GM19467 (cell line): ENCODE data around the gene AKAIN1.

Source experiments
- ATAC-seq: cut with Tn5 transposase; IDR thresholded peaks from one replicate; pipeline ENCODE4 v1.9.1; 2021; ENCODE audit warnings: mild to moderate bottlenecking, moderate library complexity; ENCODE audit not compliant: unreplicated experiment

Gene AKAIN1

GRCh38 chr18:5197032-5197434 lies at the start of gene AKAIN1:
TSS of gene AKAIN1 (minus strand) at chr18:5197257. CDS start at chr18:5197053, 204 bp downstream.
- no peak for ATAC-seq

GRCh38 chr18:5244941-5245340 lies 47.9 kb upstream of the AKAIN1 start:
- ATAC-seq = no peak

- no peak for ATAC-seq
These were observed 42.4 kb upstream of the AKAIN1 start for GRCh38 chr18:5239447-5239846.

- ATAC-seq = peak; percentile 38
These were observed 41.4 kb upstream of the AKAIN1 start for GRCh38 chr18:5238371-5238976.

- peak; percentile 94 for ATAC-seq
These were observed 40.8 kb upstream of the AKAIN1 start for GRCh38 chr18:5237723-5238370.

- ATAC-seq = peak; percentile 28
These were observed 40.1 kb upstream of the AKAIN1 start for GRCh38 chr18:5237083-5237722.

GRCh38 chr18:5214583-5215351 lies 17.7 kb upstream of the AKAIN1 start:
- no peak for ATAC-seq

GRCh38 chr18:5207471-5208150 lies 10.6 kb upstream of the AKAIN1 start:
- ATAC-seq = no peak

GRCh38 chr18:5198311-5198710 lies 1.3 kb upstream of the AKAIN1 start:
- ATAC-seq = no peak

GRCh38 chr18:5197461-5197860 lies 404 bp upstream of the AKAIN1 start:
- no peak for ATAC-seq

GRCh38 chr18:5196253-5197031 lies 615 bp downstream of the AKAIN1 start:
- no peak for ATAC-seq

GRCh38 chr18:5195656-5196055 lies 1.4 kb downstream of the AKAIN1 start:
- no peak for ATAC-seq

- ATAC-seq = no peak
These were observed 16.8 kb downstream of the AKAIN1 start for GRCh38 chr18:5180254-5180653.

- no peak for ATAC-seq
These were observed 18.5 kb downstream of the AKAIN1 start for GRCh38 chr18:5178519-5178918.

- peak; percentile 80 for ATAC-seq
These were observed 21.7 kb downstream of the AKAIN1 start for GRCh38 chr18:5175378-5175777.

- ATAC-seq = no peak
These were observed 23.4 kb downstream of the AKAIN1 start for GRCh38 chr18:5173646-5174045.

GRCh38 chr18:5173236-5173635 lies 23.8 kb downstream of the AKAIN1 start:
- ATAC-seq = no peak

GRCh38 chr18:5167831-5168230 lies 29.2 kb downstream of the AKAIN1 start:
- ATAC-seq = no peak

- no peak for ATAC-seq
These were observed 30.3 kb downstream of the AKAIN1 start for GRCh38 chr18:5166606-5167280.

- no peak for ATAC-seq
These were observed 32.2 kb downstream of the AKAIN1 start for GRCh38 chr18:5164903-5165302.
